HEK293 (cell line): ENCODE results near the gene LRSAM1.

ENCODE experiments used
- ZBTB10 ChIP-seq: fragments of 450-650 bp; formaldehyde crosslinking; IDR thresholded peaks from 2 replicates; pipeline ENCODE4 v1.5.1; 2016; ENCODE audit warnings: missing biosample characterization, missing genetic modification characterization
- TF ChIP-seq, protein P1 (sequence below): fragments of 450-650 bp; formaldehyde crosslinking; IDR thresholded peaks from 2 replicates; pipeline ENCODE4 v1.5.1; 2016; ENCODE audit warnings: missing biosample characterization, missing genetic modification characterization

DNA sequence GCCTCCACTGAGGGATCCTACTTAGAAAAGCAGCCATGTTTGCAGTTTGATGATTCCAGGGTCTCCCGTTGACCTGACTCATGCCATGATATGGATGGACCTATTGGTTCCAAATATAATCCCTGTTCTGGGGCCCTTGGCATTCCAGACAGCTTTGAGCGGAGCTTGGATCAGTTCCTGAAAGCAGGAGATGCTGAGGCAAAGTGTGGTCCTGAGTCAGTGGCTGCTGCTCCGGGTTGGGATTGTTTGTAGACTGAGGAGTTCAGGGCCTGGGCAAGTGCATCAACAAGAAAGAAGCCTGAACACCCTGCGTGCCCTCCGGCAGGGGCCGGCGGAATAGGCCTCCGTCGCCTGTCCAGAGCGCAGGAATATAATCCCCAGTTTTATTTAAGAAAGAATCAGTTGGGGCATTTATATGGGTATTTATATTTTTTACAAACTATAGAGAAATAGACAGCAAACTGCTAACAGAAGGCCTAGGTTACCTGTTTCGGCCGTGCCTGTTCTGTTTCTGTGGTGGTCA is 50.6 kb downstream of the LRSAM1 start:
- TF ChIP-seq, protein P1, sequence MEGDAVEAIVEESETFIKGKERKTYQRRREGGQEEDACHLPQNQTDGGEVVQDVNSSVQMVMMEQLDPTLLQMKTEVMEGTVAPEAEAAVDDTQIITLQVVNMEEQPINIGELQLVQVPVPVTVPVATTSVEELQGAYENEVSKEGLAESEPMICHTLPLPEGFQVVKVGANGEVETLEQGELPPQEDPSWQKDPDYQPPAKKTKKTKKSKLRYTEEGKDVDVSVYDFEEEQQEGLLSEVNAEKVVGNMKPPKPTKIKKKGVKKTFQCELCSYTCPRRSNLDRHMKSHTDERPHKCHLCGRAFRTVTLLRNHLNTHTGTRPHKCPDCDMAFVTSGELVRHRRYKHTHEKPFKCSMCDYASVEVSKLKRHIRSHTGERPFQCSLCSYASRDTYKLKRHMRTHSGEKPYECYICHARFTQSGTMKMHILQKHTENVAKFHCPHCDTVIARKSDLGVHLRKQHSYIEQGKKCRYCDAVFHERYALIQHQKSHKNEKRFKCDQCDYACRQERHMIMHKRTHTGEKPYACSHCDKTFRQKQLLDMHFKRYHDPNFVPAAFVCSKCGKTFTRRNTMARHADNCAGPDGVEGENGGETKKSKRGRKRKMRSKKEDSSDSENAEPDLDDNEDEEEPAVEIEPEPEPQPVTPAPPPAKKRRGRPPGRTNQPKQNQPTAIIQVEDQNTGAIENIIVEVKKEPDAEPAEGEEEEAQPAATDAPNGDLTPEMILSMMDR (tag by site-specific recombination) = no peak
- no peak for TF ChIP-seq ZBTB10 (tag by site-specific recombination)
